ENCODE data around the gene RBFOX2. TPM values are rescaled to one million over a fixed set of nuclear protein-coding genes. Genes with fewer than 3 reads are reported as not detected.

Gene RBFOX2
- total and polyA plus RNA-seq, 4 donors = 14.2 to 53.6 (median 25.6) TPM

DNA sequence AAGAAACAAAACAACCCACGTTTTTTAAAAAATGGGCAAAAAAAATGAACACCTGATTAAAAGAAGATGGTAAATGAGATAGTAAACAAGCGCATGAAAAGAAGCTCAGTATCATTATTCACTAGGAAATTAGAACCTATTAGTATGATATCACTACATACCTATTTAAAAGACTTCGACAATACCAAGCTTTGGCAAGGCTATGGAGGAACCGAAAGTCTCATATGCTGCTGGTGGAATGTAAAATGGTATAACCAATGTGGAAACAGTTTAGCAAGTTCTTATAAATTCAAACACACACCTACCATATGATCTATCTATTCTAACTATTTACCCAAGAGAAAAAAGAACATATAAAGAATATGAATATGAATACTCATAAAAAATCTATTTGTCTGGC lies 167.2 kb downstream of the RBFOX2 start:
- TF ChIP-seq NR2F2 (IDR thresholded peaks at IDR 0.05) (no peak), TAF1 (conservative IDR thresholded peaks at IDR 0.05) (no peak), JUND (IDR thresholded peaks at IDR 0.05) (no peak), HNF4A (conservative IDR thresholded peaks at IDR 0.05) (no peak), FOXA2 (IDR thresholded peaks at IDR 0.05) (no peak), EGR1 (IDR thresholded peaks at IDR 0.05; ENCODE audit: low read depth in 2 of 2) (no peak), HNF4G (IDR thresholded peaks at IDR 0.05) (no peak), GABPA (IDR thresholded peaks at IDR 0.05 in 1 of 2, conservative IDR thresholded peaks at IDR 0.05 in 1 of 2) (no peak), FOXA1 (IDR thresholded peaks at IDR 0.05) (no peak), RAD21 (IDR thresholded peaks at IDR 0.05) (no peak), YY1 (IDR thresholded peaks at IDR 0.05) (no peak), RXRA (IDR thresholded peaks at IDR 0.05) (no peak), SP1 (IDR thresholded peaks at IDR 0.05) (no peak)
- TF ChIP-seq, protein P1, sequence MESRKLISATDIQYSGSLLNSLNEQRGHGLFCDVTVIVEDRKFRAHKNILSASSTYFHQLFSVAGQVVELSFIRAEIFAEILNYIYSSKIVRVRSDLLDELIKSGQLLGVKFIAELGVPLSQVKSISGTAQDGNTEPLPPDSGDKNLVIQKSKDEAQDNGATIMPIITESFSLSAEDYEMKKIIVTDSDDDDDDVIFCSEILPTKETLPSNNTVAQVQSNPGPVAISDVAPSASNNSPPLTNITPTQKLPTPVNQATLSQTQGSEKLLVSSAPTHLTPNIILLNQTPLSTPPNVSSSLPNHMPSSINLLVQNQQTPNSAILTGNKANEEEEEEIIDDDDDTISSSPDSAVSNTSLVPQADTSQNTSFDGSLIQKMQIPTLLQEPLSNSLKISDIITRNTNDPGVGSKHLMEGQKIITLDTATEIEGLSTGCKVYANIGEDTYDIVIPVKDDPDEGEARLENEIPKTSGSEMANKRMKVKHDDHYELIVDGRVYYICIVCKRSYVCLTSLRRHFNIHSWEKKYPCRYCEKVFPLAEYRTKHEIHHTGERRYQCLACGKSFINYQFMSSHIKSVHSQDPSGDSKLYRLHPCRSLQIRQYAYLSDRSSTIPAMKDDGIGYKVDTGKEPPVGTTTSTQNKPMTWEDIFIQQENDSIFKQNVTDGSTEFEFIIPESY (IDR thresholded peaks at IDR 0.05) = no peak
- TF ChIP-seq, protein P2, sequence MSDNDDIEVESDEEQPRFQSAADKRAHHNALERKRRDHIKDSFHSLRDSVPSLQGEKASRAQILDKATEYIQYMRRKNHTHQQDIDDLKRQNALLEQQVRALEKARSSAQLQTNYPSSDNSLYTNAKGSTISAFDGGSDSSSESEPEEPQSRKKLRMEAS (IDR thresholded peaks at IDR 0.05) = no peak
- TF ChIP-seq, protein P3, sequence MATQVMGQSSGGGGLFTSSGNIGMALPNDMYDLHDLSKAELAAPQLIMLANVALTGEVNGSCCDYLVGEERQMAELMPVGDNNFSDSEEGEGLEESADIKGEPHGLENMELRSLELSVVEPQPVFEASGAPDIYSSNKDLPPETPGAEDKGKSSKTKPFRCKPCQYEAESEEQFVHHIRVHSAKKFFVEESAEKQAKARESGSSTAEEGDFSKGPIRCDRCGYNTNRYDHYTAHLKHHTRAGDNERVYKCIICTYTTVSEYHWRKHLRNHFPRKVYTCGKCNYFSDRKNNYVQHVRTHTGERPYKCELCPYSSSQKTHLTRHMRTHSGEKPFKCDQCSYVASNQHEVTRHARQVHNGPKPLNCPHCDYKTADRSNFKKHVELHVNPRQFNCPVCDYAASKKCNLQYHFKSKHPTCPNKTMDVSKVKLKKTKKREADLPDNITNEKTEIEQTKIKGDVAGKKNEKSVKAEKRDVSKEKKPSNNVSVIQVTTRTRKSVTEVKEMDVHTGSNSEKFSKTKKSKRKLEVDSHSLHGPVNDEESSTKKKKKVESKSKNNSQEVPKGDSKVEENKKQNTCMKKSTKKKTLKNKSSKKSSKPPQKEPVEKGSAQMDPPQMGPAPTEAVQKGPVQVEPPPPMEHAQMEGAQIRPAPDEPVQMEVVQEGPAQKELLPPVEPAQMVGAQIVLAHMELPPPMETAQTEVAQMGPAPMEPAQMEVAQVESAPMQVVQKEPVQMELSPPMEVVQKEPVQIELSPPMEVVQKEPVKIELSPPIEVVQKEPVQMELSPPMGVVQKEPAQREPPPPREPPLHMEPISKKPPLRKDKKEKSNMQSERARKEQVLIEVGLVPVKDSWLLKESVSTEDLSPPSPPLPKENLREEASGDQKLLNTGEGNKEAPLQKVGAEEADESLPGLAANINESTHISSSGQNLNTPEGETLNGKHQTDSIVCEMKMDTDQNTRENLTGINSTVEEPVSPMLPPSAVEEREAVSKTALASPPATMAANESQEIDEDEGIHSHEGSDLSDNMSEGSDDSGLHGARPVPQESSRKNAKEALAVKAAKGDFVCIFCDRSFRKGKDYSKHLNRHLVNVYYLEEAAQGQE (IDR thresholded peaks at IDR 0.05) = no peak
- TF ChIP-seq, protein P4, sequence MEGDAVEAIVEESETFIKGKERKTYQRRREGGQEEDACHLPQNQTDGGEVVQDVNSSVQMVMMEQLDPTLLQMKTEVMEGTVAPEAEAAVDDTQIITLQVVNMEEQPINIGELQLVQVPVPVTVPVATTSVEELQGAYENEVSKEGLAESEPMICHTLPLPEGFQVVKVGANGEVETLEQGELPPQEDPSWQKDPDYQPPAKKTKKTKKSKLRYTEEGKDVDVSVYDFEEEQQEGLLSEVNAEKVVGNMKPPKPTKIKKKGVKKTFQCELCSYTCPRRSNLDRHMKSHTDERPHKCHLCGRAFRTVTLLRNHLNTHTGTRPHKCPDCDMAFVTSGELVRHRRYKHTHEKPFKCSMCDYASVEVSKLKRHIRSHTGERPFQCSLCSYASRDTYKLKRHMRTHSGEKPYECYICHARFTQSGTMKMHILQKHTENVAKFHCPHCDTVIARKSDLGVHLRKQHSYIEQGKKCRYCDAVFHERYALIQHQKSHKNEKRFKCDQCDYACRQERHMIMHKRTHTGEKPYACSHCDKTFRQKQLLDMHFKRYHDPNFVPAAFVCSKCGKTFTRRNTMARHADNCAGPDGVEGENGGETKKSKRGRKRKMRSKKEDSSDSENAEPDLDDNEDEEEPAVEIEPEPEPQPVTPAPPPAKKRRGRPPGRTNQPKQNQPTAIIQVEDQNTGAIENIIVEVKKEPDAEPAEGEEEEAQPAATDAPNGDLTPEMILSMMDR (IDR thresholded peaks at IDR 0.05; ENCODE audit: low read depth, low read length, missing input control) = no peak
- TF ChIP-seq, protein P5, sequence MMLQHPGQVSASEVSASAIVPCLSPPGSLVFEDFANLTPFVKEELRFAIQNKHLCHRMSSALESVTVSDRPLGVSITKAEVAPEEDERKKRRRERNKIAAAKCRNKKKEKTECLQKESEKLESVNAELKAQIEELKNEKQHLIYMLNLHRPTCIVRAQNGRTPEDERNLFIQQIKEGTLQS (IDR thresholded peaks at IDR 0.05) = no peak
- Histone ChIP-seq H3K36me3 (ENCODE audit: control insufficient read depth in 4 of 4, insufficient read depth in 3 of 4, low read depth in 1 of 4, low read length in 3 of 4) (no peaks in the 10 kb centered on the region), H3K4me3 (ENCODE audit: low read depth in 1 of 3, low read length in 3 of 3) (no peak overlapping the region), H3K27me3 (ENCODE audit: control insufficient read depth in 4 of 4, insufficient read depth in 4 of 4, low read length in 3 of 4) (no peaks in the 10 kb centered on the region), H3K9me3 (ENCODE audit: control insufficient read depth in 4 of 4, low read length in 3 of 4) (no peaks in the 10 kb centered on the region), H3K9ac (ENCODE audit: low read depth in 1 of 2, low read length in 2 of 2) (no peak overlapping the region), H3K4me1 (ENCODE audit: control insufficient read depth in 4 of 4, insufficient read depth in 4 of 4, low read length in 3 of 4) (peaks cover 1 to 10% (median 5%) of the 10 kb centered on the region in 4 donors), H3K27ac (ENCODE audit: low read depth in 1 of 2, low read length in 2 of 2) (no peak overlapping the region)
- DNase-seq (ENCODE audit: low spot score) = no peak
- 87% methylated on average over 4 of the region's 4 CpGs for WGBS
